Activated T-helper 1 cell treated with anti-CD3 and anti-CD28 coated beads, Interleukin-2, amount 50 U/mL, for 16 hours (primary cell): ENCODE measurements around the gene BEX1.
"Not testable (repeated sequence)": the region's sequence is repeated elsewhere in the genome, so short reads cannot be mapped to it uniquely, and the experiment has no call there.

ENCODE experiments used
- DNase-seq, 2 donors: peaks; one replicate each; pipeline ENCODE4 v3.0.0-alpha.2; 2020; ENCODE audit warnings: low read depth in 1 of 2, low spot score in 1 of 2

The BEX1 gene

DNA sequence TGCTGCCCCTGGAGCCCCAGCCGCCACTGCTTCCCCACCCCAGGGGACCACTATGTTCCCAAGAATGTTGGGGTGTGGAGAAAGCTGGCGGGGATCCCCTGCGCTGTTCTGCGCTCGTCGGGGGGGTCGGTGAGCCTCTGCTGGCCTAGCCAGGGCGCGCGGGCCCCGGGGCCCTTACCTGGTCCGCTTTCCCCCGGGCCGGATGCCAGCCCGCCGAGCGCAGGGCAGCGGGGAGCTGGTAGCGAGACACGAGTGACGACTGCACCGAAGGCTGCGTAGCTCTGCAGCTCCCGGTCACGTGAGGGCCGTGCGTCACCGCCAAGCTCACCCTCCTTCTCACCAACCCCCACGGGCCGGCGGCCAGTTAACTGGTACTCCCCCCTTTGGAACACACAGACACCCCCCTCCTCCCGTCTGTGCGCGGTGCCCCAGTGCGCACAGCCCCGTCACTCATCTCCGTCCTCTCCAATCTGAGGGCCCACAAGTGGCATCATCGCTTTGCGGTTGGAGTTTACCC is at the start of gene BEX1:
Gene BEX1 (minus strand): TSS at position 254 of the 517 bp plus-strand sequence. CDS start 897 bp downstream, outside the sequence.
- DNase-seq: no peak

DNA sequence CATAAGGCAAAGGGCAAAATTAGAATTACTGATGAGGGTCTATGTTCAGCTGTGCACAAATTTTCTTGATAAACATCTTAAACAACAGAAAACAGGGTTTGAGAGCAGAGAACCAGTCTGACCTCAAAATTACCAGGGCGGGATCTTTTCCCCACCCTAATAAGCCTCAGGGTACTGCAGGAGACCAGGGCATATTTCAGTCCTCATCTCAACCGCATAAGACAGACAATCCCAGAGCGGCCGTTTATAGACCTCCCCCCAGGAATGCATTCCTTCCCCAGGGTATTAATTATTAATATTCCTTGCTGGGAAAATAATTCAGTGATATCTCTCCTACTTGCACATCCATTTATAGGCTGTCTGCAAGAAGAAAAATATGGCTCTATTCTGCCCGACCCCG is 45.5 kb upstream of the BEX1 start:
- not testable (repeated sequence) for DNase-seq

DNA sequence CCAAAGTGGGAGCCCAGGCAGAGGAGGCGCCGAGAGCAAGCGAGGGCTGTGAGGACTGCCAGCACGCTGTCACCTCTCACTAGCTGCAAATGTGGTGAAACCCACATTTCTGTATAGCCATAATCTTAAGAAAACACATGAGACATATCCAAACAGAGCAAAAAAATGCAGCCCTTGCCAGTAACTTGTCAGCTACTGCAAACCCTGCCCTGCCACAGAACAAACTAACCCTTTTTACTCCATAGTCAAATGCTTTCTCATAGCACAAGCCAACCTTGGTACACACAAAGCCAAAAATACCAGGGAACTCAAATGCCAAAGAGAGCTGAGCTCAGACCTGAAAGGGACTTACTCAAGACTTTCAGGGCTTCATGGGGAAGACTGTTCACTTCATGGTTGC is 43.9 kb upstream of the BEX1 start:
- DNase-seq: no peak

DNA sequence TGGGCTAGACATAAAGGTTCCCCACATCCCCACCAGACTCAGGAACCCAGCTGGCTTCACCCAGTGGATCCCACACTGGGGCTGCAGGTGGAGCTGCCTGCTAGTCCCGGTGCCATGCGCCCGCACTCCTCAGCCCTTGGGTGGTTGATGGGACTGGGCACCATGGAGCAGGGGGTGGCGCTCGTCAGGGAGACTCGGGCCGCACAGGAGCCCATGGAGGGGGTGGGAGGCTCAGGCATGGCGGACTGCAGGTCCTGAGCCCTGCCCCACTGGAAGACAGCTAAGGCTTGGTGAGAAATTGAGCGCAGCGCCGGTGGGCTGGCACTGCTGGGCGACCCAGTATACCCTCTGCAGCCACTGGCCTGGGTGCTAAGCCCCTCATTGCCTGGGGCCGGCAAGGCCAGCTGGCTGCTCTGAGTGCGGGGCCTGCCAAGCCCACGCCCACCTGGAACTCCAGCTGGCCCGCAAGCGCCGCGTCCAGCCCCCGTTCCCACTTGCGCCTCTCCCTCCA is 43.3 kb upstream of the BEX1 start:
- DNase-seq: not testable (repeated sequence)

DNA sequence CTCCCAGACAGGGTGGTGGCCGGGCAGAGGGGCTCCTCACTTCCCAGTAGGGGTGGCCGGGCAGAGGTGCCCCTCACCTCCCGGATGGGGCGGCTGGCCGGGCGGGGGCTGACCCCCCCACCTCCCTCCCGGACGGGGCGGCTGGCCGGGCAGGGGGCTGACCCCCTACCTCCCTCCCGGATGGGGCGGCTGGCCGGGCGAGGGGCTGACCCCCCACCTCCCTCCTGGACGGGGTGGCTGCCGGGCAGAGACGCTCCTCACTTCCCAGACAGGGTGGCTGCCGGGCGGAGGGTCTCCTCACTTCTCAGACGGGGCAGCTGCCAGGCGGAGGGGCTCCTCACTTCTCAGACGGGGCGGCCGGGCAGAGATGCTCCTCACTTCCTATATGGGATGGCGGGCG is 40.4 kb upstream of the BEX1 start:
- not testable (repeated sequence) for DNase-seq

DNA sequence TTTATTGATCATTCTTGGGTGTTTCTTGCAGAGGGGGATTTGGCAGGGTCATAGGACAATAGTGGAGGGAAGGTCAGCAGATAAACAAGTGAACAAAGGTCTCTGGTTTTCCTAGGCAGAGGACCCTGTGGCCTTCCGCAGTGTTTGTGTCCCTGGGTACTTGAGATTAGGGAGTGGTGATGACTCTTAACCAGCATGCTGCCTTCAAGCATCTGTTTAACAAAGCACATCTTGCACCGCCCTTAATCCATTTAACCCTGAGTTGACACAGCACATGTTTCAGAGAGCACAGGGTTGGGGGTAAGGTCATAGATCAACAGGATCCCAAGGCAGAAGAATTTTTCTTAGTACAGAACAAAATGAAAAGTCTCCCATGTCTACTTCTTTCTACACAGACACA is 39.9 kb upstream of the BEX1 start:
- not testable (repeated sequence) for DNase-seq

DNA sequence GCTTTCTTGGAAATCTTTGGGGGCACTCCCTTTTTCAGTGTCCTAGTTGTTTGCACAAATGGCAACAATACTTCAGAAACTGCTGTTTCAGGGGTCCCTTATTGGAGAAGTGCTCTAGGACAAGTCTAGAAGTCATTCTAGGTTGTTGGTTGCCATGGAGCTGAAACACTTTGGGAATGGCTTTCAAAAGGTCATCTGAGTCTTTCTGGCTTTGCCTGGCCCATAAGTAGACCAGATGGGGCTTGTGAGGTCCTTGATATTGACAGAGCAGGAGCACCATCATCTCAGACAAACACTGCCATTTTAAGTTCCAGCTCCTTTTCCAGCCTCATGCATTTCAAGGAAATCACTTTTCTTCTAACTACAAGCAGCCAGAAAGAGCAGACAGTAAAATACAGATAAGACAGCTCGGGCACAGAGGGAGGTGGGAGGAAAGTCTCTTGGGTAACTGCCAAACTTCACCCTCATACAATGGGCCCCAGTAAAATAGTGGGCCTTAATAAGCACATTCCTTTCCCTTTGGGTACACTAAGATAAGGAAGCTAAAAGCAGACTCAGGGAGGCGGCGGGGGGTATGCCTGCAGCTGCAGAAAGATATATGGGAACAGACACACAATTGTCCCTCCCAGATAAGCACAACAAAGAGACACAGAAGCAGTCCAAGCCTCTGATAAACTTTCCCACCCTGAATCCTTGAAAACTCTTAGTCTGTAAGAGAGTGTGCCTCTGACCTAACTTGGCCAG is 37.5 kb upstream of the BEX1 start:
- no peak for DNase-seq

DNA sequence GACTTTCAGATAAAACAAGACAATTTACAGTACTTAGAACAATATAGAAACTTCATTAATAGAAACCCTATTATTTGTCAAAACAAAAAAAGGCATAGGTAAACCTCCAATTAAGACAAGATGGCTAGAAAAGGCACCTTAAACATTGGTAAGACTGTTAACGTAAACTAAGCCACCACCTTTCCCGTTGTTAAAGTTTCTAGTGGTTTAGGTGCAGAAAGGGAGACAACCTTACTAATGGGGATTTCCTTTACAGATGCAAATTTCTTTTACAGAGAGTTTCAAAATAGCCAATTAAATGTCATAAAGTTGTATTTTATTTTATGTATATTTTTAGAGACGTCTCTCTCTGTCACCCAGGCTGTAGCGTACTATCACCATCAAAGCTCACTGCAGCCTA is 36.5 kb upstream of the BEX1 start:
- no peak for DNase-seq

DNA sequence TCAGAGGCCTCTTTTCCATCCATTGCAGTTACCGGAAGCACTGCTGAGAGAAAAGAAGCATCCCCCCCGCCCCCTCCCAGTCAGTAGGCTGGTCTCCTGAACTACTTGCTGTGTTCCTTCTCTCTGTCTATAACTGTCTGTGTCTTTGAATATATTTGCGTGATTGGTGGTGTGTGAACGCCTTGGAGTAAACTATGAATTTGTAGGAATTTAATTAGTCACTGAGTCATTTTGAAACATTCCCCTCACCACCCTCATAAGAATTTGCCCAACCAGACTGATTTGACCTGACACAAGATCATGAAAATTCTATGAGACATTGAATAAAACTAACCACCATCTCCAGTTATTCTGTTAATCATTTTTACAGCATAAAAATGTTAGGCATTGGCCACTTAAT is 35.7 kb upstream of the BEX1 start:
- no peak for DNase-seq

DNA sequence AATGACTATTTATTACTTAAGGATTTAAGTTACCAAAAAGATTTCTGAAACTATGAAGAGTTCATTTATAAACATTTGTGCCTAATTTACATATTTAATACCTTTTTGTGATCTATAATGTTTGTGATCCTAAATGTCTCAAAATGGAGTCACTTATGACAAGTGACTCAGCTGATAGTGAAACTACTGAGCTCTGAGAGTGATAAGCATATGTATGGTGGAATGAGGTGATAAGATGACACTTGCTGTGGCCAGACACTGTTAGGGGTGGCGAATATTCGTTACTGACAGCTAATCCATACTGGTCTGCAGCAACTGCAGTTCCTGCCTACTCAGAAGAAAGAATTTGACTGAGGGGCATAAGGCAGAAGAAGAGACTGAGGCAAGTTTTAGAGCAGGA is 34.5 kb upstream of the BEX1 start:
- no peak for DNase-seq

DNA sequence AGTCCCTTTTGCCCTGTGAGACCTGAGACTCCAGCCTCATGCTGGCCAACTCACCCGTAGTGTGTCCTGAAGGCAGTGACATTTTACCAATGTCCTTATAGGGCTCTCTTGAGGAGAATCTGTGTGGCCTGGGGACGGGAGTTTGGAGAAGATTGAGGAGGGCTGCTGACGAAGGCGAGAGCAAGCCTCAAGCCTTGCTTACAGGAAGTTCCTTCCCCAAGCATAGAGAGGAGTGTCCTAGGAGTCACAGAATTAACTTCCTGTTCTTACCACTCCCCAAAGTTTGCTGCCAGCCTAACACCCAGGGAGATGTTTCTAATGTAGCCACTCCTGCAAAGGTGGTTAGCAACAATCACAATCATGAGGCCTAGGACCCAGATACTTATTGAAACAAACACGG is 29.0 kb upstream of the BEX1 start, which contains the start of gene NXF3:
Gene NXF3 (minus strand): TSS at position 202 of the 400 bp plus-strand sequence. CDS start 120 bp downstream, at position 82.
- no peak for DNase-seq

DNA sequence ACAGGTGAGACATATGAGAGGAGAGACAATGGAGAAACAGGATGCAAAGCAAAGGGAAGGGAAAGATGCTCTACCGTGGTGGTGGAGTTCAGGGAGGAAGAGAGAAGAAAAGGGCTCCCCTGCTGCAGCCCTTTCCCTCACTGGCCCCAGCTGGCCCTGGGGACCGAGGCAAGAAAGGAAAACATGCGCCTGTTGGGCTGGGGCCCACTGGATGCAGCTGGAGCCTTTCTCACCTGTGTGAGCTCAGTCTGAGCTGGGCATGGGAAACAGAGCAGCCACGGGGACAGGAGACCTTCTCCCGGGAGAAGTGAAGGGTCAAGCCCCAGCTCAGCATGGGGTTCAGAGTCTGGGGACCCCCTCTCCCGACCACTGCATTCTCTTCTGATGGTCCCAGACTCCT is 17.1 kb upstream of the BEX1 start:
- DNase-seq: no peak

DNA sequence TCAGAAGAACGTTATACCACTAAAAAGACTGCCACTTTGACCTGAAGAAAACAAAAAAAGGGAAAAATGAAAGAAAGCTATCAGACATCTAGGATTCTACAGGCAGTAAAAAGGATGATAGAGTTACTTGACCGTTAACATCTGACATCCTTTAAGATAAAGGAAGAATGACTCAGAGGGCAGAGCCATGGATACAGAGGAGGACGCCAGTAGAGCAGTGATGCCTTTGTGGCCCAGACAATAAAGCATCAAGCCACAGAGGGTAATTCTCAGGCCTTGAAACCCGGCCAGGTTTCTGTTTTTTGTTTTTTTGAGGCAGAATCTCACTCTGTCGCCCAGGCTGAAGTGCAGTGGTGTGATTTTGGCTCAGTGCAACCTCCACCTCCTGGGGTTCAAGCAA is 9.5 kb upstream of the BEX1 start:
- no peak for DNase-seq

DNA sequence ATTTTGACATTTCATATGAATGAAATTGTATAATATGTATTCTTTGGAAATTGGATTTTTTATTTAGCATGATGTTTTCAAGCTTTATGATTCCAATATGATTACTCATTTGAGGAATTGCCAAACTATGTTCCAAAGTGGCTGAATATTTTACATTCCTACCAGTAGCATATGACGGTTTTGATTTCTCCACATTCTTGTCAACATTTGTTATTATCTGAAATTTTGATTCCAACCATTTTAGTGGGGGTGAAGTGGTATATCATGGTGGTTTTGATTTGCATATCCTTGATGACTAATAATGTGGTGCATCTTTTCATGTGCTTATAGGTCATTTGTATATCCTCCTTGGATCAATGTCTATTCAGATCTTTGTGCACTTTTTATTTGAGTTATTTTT is 2.6 kb upstream of the BEX1 start:
- DNase-seq: no peak

DNA sequence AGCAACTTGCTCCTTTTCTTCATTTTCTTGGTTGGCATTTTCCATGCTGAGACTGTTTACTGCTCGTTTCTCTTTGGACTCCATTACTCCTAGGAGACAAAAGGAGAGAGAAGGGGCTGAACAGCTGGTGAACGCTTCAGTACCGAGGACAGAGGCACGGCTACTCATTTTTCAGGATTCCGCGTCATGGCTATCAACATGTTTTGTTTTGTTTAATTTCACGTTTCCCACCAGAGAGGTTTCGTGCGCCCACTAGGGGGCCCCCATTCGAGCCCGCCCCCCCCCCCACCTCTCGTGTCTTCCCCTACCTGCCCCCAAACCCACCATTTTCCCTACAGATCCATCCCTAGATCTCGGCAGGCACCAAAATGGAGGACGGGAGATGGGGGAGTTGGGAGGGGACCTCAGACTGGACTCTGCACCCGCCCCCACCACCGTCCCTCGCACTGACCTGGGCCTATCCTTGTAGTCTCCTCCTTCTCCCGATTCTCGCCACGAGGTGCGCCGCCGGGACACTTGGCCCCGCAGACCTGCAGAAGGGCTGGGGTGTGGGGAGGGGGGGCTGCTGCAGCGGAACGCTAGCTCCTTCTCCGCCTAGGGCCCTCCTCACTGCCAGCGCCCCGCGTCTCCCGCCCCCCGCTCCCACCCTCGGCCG is 653 bp downstream of the BEX1 start:
- no peak for DNase-seq

DNA sequence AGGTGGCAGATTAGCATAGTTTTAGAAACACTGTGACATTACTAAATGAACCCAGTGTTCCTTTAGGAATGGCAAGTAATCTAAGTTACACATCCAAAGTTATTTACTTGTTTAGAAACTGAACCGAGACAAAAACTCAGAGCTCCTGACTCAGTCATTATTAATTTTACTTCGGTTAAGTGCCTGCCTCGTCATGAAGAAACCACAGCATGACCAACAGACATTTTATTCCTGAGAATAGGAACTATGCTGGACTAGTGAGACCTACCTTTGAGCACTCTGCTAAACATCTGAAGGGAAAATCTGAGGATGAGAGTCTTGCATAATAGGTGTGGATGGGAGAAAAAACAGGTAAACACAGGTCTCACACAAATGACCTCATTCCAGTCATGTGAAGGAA is 2.5 kb downstream of the BEX1 start:
- DNase-seq: no peak

DNA sequence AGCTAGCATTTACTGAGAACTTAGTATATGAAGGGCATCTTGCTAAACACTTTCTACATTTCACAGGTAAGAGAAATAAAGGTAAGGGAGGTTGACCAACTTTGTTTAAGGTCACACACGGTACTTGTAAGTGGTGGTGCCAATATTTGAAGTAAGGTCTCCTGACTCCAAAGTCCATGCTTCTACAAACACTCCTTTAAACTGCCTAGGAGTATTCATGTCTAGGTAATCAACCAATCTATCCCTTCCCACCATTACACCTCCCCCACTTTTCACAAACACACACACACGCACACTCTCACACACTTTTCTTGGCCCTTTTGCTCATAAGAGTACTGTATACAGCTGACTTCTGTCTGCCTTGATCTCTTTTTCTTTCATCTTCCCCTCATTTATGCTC is 7.1 kb downstream of the BEX1 start:
- DNase-seq: no peak

DNA sequence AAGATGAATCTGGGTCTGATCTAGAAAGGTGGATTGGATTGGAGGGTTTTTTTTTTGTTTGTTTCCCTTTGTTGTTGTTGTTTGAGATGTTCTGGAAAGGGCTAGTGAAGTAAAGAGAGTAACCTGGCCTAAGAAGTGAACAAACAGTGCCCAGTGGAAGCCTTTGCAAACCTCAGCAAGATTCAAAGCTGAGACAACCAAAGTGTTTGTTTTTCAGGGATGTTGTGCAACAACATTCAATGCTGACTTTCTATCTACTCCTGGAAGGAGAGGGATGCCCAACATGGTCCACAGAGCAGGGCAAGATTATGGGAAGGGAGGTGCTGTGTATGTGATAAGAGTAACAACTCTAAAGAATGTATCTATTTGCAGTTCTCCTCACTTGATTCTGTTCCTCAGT is 11.3 kb downstream of the BEX1 start:
- DNase-seq: no peak

DNA sequence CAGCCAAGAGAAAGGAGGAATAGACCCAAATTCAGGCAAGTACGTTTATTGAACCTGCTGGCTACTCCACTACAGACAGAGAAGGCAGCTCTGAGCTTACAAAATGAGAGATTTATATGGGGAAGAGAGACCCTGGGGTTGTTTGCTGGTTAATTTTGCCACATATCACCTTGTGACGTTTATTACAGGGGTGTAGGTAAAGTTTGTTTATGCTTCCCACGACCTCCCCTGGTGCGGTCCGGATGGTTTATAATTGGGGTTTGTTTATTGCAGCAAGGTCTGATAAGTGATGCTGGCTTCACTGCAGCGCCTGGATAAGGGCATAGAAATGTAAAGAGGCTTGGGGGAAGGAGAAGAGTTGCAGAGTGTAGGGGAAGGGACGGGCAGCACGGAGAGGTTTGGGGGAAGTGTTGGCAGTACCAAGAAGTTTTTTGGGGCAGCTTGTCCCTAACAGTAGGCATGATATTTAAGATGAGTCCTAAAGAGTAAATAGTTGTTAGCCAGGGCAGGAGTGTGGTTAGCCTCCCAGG is 12.6 kb downstream of the BEX1 start:
- no peak for DNase-seq

DNA sequence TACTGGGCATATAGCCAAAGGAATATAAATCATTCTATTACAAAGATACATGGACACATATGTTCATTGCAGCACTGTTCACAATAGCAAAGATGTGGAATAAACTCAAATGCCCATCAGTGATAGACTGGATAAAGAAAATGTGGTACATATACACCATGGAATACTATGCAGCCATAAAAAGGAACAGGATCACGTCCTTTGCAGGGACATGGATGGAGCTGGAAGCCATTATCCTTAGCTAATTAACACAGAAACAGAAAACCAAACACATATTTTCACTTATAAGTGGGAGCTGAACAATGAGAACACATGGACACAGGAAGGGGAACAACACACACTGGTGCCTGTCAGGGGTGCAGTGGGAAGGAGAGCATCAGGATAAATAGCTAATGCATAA is 30.6 kb downstream of the BEX1 start:
- DNase-seq: not testable (repeated sequence)

DNA sequence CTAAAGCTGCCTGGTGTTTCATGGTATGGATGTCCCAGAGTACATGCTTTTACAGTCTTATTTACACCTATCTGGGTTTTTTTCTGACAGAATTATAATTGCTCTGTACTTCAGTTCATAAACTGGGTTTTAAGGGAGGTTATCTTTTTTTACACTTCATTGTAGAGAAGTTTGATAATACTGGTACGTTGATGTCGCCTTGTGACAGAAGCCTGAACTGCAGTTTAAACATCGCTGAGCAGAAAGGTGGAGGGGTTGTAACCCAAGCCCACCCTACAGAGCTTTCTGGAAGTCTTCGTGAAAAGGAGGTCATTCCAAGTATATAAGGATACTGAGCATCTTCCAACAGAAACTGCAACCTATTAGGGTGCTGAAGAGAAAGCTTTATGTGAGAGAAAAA is 46.4 kb downstream of the BEX1 start:
- DNase-seq: no peak

DNA sequence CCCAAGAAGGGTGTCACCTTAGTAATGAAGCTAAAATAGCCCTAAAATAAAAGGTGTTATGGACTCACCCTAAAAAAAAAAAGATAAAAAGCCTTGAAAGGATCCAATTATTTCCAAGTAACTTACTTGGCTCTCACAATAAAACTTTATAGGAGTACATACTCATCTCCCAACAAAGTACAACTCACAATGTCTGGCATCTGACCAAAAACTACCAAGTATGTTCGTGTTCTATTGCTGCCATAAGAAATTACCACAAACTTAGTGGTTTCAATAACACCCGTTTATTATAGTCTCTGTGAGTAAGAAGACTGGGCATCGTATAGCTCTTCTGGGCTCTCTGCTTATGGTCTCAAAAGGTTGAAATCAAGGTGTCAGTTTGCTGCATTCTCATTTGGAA is 51.0 kb downstream of the BEX1 start:
- no peak for DNase-seq
